ENCODE measurements around the gene OR2F1.
"Not testable (repeated sequence)": the region's sequence is repeated elsewhere in the genome, so short reads cannot be mapped to it uniquely, and the experiment has no call there.

OR2F1 gene

GRCh38 chr7:143958781-143959180 lies 4.1 kb downstream of the OR2F1 start:
- no peak for DNase-seq

- DNase-seq, result no peak
Observed at GRCh38 chr7:143960813-143961610, 6.4 kb downstream of the OR2F1 start.

GRCh38 chr7:143965280-143965679 lies 10.6 kb downstream of the OR2F1 start:
- no peak for DNase-seq

GRCh38 chr7:143967398-143967797 lies 12.8 kb downstream of the OR2F1 start:
- no peak for DNase-seq

GRCh38 chr7:143973870-143974416 lies 19.3 kb downstream of the OR2F1 start:
- DNase-seq, result no peak

GRCh38 chr7:143974459-143974858 lies 19.8 kb downstream of the OR2F1 start:
- no peak for DNase-seq

GRCh38 chr7:143975617-143976016 lies 21.0 kb downstream of the OR2F1 start:
- DNase-seq, result no peak

GRCh38 chr7:143978585-143978984 lies 23.9 kb downstream of the OR2F1 start:
- DNase-seq, result no peak

GRCh38 chr7:143979359-143979758 lies 24.7 kb downstream of the OR2F1 start:
- DNase-seq, result no peak

- no peak for DNase-seq
Observed at GRCh38 chr7:143979998-143980397, 25.4 kb downstream of the OR2F1 start.

GRCh38 chr7:143980746-143981510 lies 26.3 kb downstream of the OR2F1 start:
- DNase-seq, result no peak

GRCh38 chr7:143983960-143984359 lies 29.3 kb downstream of the OR2F1 start:
- no peak for DNase-seq

- DNase-seq, result no peak
Observed at GRCh38 chr7:143987513-143987912, 32.9 kb downstream of the OR2F1 start.

GRCh38 chr7:143988976-143989745 lies 34.5 kb downstream of the OR2F1 start:
- no peak for DNase-seq

GRCh38 chr7:143992670-143993069 lies 38.0 kb downstream of the OR2F1 start:
- DNase-seq, result no peak

GRCh38 chr7:143993924-143994323 lies 39.3 kb downstream of the OR2F1 start:
- no peak for DNase-seq

GRCh38 chr7:144000020-144000419 lies 45.4 kb downstream of the OR2F1 start, which contains the start of gene OR6B1:
Gene OR6B1, plus strand, starts transcription at chr7:144000320. Its CDS starts 3,677 bp downstream, at chr7:144003997.
- no peak for DNase-seq

GRCh38 chr7:144001543-144001942 lies 46.9 kb downstream of the OR2F1 start:
- DNase-seq, result no peak

GRCh38 chr7:144004703-144005102 lies 50.1 kb downstream of the OR2F1 start:
- DNase-seq, result no peak

- DNase-seq, result no peak
Observed at GRCh38 chr7:144006029-144006691, 51.5 kb downstream of the OR2F1 start.

GRCh38 chr7:144006692-144007042 lies 52.0 kb downstream of the OR2F1 start:
- DNase-seq, result no peak

GRCh38 chr7:144009361-144009760 lies 54.7 kb downstream of the OR2F1 start:
- DNase-seq, result no peak

GRCh38 chr7:144010061-144010460 lies 55.4 kb downstream of the OR2F1 start:
- DNase-seq, result not testable (repeated sequence)
